Activated T-helper 9 cell treated with anti-CD3 and anti-CD28 coated beads, Interleukin-2, amount 50 U/mL, for 16 hours (primary cell): ENCODE results near the gene CNTN5.
"Not testable (repeated sequence)": the region's sequence is repeated elsewhere in the genome, so short reads cannot be mapped to it uniquely, and the experiment has no call there.

Experiments used
- DNase-seq: peaks from one replicate; pipeline ENCODE4 v3.0.0-alpha.2; 2020; ENCODE audit warnings: low read depth

CNTN5 gene

DNA sequence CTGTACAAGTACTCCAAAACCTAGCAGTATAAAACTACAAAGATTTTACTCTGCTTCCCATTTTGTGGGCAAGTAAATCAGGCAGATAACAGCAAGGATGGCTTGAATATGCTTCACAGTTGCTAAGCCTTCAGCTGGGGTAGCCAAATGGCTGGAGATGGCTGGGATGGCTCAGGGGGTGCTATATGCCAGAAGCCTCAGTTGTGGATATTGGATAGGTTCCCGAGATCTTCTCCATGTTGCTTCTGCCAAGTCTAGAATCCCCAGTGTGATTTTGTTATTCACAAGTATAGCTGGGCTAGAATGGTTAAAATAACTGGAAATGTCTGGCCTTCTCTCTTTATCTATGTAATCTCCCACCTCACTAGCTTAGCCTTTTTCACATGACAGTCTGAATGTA is 1194.0 kb downstream of the CNTN5 start:
- no peak for DNase-seq

DNA sequence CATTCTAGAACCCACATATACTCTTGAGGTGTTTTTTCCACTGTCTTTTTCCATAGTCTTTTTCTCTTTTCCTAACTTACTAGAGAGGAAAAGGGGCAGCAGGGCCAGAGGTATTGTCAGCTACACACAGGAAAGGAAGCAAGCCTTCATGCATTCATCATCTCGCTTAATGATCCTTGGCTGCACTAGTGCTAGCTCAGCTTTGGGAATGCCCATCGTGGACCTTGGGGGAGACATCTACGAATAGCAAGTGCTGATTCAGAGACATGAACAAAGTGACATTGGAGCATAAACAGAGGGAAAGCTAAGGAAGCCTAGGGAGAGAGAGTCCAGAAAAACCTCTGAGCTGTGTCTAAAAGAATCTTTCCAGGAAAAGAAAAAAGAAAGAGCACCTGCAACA is 1200.1 kb downstream of the CNTN5 start:
- DNase-seq, result no peak

DNA sequence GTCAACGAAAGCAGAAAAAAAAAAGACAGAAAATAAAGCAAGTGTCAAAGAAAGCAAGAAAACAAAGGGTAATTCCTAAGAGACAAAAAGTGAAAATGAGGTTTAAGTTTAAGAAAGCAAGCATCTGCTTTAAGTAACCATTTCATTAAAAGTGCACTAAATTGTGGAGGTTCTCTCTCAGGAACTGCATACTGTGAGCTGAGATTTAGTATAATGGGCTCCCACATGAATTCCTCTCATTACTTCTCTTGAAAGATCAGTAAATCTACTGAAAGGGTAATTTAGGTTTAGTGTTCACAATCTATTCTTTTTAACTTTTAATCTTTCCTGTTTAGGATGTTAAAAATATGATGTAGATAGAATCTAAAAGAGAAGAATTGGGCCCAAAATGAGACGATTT is 1201.0 kb downstream of the CNTN5 start:
- no peak for DNase-seq

DNA sequence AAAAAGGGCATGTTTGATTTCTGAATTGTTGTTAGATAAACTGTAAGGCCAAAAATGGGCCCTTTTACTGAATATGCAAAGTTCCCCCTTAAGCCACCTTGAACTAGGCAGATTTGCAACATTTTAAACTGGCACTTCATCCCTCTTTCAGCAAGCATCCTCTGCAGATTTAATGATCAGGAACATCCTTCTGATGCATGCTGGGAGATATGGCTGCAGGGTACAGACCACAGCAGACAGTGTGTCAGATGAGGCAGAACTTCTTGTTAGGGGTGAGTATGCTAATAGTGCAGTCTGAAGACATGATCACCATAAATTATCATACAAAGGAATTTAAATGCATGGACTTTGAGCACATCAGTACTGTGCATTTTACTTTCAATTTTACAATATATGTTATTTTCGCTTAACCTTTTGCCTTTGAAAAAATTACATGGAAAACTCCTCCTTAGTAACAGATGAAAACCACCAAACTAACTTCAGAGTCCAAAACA is 1203.8 kb downstream of the CNTN5 start:
- DNase-seq, result no peak

DNA sequence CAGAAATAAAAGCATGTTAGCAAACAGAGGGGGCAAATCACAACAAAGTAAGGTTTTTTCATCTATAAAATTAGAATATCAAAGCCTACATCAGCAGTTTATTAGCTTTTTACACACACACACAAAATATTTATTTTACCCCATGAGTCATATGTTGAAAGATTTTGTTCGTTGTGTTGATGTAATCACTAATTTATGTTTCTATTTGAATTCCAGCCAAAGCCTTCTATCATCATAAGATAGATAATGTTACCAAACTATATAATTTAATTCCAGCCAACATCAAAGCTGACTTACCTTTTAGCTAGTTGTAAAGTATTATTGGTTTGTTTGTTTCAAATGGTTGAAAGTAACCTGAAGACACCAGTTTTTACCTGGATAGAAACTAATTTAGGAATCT is 1208.3 kb downstream of the CNTN5 start:
- no peak for DNase-seq

DNA sequence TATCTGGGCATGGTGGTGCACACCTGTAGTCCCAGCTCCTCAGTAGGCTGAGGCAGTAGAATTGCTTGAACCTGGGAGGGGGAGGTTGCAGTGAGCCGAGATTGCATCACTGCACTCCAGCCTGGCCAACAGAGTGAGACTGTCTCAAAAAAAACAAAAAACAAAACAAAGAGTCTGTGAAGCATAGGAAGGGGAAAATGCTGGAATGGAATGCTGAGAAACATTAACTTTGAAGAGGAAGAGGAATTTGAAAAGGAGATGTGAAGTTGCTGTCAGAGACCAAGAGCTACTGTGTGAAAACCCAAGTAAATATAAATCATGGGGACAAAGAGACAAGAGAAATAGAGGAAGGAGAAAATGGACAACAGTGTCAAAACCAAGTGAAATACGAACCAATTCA is 1211.3 kb downstream of the CNTN5 start:
- DNase-seq, result no peak

DNA sequence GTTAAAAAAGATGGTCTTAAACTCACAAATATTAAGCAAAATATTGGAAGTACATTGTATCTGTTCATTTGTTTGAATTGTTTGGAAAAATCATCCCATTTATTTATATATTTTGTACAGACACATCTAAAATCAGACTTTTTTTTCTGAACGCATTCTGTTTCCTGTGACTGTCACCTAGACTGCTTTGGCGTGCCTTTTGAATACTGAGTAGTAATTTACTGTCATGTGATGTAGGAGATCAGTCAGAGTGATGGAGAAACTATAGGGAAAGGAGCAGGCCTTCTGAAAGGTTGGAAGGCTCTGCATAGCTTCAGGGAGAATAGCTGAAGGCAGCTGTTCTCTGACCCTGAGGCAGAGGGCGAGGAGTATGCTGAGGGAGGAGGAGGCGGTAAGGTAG is 1214.3 kb downstream of the CNTN5 start:
- DNase-seq, result no peak

DNA sequence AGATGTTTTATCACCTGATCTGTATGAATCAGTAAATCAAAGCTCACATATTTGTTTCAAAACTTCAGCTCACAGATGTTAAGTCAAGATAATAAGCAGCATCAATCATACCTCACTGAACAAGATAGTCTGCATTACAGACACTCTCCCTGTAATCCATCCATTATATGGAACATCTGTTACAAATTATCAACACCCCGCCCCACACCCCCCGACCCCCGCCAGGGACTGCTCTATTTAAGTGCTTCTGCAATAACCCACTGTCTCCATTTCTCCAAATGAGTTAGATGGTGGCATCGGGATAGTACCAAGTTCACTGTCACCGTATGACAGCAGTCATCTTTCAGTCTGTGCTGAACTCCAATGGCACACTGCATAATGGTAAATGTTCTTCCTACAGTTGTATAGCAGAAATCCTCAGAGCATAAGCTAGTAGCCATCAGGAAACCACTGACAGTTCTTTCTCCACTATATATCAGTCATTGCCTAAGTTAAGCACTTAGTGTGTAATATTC is 1219.3 kb downstream of the CNTN5 start:
- no peak for DNase-seq

DNA sequence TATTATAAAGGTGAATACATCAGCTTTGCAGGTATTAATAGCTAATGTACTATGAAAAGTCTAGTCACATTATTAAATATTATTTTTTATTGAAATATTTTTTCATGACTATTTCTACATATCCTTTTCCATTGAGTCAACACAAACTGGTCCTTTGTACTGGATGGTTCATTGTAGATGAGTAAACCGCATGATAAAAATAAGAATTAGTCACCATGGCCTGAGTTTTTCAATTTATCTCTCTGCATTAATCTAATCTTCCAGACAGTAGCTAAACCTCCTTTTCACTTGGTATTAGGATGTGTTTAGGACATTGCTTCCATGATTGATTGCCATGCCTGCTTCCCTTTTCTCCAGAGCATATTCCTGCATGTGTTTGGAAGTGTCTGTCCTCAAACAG is 1227.0 kb downstream of the CNTN5 start:
- DNase-seq, result no peak

DNA sequence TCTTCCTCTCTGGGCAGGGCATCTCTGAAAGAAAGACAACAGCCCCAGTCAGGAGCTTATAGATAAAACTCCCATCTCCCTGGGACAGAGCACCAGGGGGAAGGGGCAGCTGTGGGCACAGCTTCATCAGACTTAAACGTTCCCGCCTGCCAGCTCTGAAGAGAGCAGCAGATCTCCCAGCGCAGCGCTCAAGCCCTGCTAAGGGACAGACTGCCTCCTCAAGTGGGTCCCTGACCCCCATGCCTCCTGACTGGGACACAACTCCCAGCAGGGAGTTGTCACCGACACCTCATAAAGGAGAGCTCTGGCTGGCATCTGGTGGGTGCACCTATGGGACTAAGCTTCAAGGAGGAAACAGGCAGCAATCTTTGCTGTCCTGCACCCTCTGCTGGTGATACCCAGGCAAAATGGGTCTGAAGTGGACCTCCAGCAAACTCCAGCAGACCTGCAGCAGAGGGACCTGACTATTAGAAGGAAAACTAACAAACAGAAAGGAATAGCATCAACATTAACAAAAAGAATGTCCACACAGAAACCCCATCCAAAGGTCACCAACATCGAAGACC is 1236.6 kb downstream of the CNTN5 start:
- DNase-seq, result not testable (repeated sequence)

DNA sequence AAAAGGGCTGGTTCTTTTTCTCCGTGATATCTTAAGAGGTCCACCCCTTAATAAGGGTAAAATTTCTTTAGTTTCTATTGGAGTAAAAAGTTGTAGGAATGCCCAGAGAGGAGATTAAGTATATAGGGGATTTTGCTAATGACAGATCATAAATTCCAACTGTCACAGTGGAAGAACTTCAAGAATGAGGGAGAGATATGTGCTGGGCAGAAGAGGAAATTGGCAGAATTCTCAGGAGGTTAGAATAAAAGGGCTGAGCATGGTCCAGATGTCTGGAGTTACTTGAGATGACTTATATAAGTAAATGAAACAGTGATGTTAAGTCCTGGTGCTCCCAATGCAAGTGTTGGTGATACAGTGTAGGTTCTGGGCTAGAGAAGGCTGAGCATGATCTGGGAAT is 1248.8 kb downstream of the CNTN5 start:
- no peak for DNase-seq

DNA sequence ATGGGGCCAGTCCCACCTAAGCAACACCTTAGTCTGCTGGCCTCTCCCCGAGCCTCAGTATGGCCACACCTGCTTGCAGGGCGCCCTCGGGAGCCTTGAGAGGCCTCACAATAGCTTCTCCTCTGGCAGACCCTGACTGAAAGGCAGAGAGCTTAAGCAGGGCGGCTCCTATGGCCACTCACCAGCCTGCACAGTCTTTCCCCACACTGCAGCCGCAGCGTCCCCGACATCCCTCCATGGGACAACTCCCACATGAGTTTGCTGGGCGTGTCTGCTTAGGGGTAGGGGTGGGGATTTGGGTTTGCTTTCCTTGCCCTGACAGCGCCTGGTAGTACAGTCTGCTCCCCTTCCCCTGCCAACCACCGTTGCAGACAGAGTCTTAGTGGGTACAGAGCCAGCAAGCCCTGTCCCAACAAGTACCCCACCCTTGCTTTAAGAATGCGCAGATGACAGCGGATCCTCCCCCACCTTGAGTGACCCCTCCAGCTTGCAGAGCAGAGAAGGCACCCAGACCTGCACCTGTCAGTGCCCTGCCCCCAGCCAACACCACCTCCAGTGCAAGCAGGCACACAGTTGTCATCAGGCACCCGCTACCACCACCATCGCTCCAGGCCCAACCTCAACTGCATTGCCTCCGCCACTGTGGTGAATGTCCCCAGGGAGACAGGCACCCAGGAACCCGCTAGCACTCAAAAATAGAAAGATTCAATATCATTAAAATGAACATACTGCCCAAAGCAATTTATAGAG is 1252.5 kb downstream of the CNTN5 start:
- DNase-seq, result no peak

DNA sequence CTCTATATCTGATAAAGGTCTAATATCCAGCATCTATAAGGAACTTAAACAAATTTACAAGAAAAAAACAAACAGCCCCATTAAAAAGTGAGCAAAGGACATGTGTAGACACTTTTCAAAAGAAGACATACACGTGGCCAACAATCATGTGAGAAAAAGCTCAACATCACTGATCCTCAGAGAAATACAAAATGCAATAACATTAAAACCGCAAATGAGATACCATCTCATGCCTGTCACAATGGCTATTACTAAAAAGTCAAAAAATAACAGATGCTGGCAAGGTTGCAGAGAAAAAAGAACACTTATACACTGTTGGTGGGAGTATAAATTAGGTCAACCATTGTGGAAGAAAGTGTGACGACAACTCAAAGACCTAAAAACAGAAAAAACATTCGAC is 1253.7 kb downstream of the CNTN5 start:
- DNase-seq, result not testable (repeated sequence)

DNA sequence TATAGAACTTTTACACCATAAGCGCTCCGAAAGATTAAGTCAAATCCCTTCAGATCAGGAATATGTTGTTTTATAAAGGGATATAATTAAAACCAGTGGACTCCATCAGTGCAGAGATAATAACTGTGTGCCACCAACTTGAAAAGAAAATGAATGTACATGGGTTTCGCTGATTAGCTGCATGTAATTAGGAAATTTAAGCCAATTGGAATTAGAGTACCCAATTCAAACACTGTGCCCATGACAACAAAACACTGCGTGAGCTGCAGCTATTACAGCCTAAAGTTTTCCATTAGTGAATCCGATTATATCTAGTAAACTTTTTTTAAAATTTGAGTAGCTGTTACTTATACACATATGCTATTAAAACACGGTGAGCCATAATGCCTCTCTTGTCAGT is 1274.0 kb downstream of the CNTN5 start:
- no peak for DNase-seq

DNA sequence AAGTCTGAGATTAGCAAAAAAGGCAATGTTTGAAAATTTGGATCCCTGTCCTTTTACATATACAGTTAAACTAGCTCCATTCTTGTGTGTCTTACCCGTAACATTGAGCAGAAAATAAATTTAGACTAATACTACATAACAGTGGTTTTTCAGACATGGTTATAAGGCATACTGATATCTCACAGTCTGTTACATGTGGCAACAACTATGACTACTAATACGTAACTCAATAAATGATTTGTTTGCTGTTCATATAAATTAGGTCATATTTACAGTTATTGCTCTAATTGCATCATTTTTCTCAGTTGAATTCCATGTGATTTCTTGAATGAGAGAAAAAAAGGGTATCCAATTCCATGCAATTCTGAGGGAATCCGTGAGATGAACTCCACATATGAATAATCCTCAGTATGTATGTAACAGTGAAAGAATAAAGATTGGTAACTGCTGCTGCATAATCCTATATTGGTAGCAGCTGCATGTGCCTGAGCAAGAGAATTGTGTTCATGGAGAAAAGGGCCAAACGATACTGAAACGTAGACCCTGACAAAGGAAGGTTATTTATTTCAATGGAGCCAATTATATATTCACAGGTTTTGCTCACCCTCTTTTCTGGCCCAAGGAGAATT is 1275.4 kb downstream of the CNTN5 start:
- DNase-seq, result no peak

DNA sequence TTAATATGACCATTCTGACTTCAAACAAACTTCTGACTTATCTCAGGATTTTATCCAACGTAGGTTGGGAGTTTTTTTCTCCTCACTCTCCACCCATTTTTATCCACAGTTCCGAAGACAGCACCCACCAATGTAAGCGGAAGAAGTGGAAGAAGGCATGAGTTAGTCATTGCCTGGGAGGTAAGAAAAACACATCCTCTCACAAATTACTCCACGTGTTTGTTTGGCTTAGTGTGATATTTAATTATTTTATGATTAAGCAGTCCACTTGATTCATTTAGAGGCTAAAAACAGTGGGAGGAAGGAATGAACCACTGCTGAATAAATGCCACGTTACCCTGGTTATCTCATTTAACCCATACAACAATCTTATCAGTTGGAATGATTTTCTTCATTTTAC is 1276.8 kb downstream of the CNTN5 start:
- DNase-seq, result no peak

DNA sequence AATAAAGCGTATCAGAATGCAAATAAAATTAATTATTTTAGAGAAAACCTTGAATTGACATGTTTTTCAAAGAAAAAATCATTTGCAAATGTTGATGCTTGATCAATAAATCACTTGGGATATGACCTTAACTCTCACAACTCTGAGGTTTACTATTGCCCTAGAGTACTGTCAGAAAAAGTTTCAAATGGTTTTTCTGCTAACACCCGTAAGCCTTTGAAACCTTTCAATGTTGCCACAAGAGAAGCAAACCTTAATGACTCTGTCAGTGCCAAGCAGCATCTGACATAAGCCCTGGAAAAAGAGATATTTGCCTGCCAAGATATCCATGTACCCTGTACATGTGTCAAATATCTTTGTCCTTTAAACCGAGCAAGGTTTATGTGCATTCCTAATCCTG is 1282.1 kb downstream of the CNTN5 start:
- DNase-seq, result no peak

DNA sequence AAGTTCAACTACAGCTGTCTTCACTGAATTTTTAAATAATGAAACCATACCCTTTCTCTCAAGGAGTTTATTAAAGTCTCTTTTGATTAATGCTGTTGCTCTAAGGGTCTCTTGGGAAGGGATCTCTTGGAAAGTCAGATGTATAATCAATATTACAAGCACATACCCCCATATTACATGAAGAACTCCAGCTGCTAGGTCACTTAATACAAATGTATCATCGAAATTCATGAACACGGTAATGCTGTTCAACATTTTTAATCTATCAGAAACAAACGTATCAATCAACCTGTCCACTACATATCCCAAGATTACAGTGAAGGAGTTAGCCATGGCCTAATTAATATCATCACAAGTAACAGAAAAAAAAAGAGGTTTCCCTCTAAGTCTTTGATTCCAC is 1283.1 kb downstream of the CNTN5 start:
- no peak for DNase-seq

DNA sequence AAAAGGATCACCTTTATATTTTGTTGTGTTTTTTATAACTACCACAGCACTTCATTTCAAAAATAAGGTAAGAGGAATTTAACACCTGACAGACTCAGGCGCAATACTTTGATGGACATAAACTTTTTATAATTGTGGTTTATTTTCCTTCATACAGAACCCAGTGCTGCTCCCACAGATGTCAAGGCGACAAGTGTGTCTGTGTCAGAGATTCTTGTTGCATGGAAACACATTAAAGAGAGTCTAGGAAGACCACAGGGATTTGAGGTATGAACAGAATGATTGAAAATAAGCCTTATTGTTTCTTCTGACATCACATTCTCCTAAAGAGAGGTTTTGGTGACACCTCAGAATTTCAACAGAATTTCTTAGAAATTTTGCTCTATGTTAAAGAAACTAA is 1287.5 kb downstream of the CNTN5 start:
- DNase-seq, result no peak

DNA sequence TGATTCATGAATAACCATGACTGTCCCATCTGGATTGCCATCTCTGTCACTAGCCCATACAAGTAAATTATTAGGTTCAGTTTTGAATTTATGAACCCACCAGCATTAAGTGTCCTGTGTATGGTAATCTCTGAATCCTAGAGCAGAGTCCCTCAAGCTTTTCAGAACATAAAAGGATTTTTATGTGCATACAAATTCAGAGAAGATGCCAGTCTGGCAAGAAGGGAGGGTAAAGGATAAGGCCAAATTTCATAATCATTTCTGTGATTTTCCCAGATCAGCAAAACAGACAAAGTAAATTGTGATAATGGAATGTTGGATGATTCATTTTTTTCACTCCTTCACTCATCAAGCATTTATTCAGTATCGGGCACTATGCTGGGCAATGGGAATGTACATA is 1295.2 kb downstream of the CNTN5 start:
- DNase-seq, result no peak

DNA sequence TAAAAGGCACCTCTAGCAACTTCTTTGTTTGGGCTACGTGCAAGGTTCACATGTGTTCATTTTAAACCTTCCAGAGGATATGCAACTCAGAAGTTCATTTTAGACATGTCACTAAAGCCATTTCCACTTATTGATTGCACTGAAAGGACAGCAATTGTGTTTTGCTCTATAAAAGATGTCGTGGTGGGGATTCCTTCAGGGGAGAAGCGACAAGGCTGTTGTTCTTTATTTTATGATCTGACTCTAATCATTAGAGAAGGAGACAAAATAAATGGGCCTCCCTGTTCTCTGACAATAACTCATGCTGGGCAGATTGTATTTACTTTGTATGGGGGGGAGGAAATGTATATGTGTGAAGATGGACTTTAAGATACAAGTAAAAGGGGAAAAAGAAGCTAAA is 1296.2 kb downstream of the CNTN5 start:
- DNase-seq, result no peak

DNA sequence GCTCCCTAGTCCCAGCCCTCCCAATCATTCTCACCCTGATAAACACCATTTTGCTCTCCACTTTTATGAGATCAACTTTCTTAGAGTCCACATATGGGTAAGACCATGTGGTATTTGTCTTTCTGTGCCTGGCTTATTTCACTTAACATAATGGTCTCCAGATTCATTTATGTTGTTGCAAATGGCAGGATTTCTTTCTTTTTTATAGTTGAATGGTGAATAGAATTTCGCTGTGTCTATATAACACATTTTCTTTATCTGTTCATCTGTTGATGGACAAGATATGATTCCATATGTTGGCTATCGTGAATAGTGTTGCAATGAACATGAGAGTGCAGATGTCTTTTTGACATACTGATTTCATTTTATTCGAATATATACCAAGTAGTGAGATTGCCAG is 1298.9 kb downstream of the CNTN5 start:
- no peak for DNase-seq

DNA sequence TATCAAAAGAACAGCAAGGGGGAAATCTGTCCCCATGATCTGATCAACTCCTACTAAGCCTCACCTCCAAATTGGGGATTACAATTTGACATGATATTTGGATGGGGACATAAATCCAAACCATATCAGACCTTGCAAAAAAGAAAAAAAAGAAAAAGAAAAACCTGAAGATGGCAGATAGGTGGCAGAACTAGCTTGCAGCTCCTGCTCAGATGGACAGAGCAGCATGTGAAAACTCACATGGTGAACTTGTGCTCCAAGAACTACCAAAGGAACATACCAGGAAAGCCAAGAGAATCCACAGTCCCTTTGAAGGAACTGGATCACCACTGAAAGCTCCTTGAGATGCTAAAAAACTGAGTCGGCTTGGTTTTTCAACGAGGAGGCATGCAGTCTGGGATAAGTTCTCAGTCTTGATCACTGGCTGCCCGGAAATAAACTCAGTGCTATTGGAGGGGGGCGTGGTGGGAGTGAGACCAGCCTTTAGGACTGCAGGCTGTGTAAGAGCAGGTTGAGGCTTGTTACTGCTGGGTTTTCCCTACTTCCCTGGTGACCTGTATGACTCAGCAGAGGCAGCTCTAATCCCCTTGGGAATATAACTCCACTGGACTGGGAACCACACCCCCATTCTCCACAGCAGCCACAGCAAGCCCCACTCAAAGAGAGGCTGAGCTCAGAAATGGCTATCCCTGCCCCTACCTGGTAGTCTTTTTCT is 1308.0 kb downstream of the CNTN5 start:
- no peak for DNase-seq
